Liver (tissue), 9 donors: Measurements from ENCODE around the gene CARD9. TPM values are rescaled to one million over a fixed set of nuclear protein-coding genes. Genes with fewer than 3 reads are reported as not detected.

Source experiments
- DNase-seq: peaks from one replicate; pipeline ENCODE4 v3.0.0-alpha.2; 2017; ENCODE audit warnings: low spot score
- H3K27ac ChIP-seq, 2 donors: one replicate each; pipeline ENCODE4 v1.7.0; 2013; ENCODE audit warnings: inconsistent platforms in 2 of 2, low read length in 2 of 2, control low read depth in 1 of 2, low read depth in 1 of 2, mild to moderate bottlenecking in 1 of 2
- H3K27me3 ChIP-seq, 4 donors: one replicate each; pipeline versions ENCODE4 v1.6.1 to v1.7.0; 2013; ENCODE audit warnings: low read length in 3 of 4, inconsistent platforms in 1 of 4, mild to moderate bottlenecking in 1 of 4, moderate library complexity in 1 of 4; ENCODE audit not compliant: control insufficient read depth in 4 of 4, insufficient read depth in 4 of 4
- H3K36me3 ChIP-seq, 4 donors: one replicate each; pipeline versions ENCODE4 v1.6.1 to v1.7.0; 2013; ENCODE audit warnings: low read length in 3 of 4, mild to moderate bottlenecking in 3 of 4, low read depth in 1 of 4, moderate library complexity in 1 of 4; ENCODE audit not compliant: control insufficient read depth in 4 of 4, insufficient read depth in 3 of 4
- H3K4me1 ChIP-seq, 4 donors: one replicate each; pipeline versions ENCODE4 v1.6.1 to v1.7.0; 2013; ENCODE audit warnings: low read length in 3 of 4, mild to moderate bottlenecking in 3 of 4, moderate library complexity in 1 of 4; ENCODE audit not compliant: control insufficient read depth in 4 of 4, insufficient read depth in 4 of 4
- H3K4me3 ChIP-seq, 3 donors: one replicate each; pipeline versions ENCODE4 v1.6.1 to v1.7.0; 2013; ENCODE audit warnings: low read length in 3 of 3, control low read depth in 1 of 3, low read depth in 1 of 3, mild to moderate bottlenecking in 1 of 3
- H3K9ac ChIP-seq, 2 donors: one replicate each; pipeline ENCODE4 v1.7.0; 2013; ENCODE audit warnings: low read length in 2 of 2, mild to moderate bottlenecking in 2 of 2, moderate library complexity in 2 of 2, control low read depth in 1 of 2, low read depth in 1 of 2
- H3K9me3 ChIP-seq, 4 donors: one replicate each; pipeline versions ENCODE4 v1.6.1 to v1.7.0; 2013; ENCODE audit warnings: low read length in 3 of 4; ENCODE audit not compliant: control insufficient read depth in 4 of 4
- FOXA2 ChIP-seq: IDR thresholded peaks from 2 replicates; pipeline ENCODE4 v1.6.1; 2016; ENCODE audit warnings: antibody characterized with exemption
- GABPA ChIP-seq, 2 donors: IDR thresholded peaks in 1 of 2; conservative IDR thresholded peaks in 1 of 2; 2 replicates each; pipeline ENCODE4 v1.6.1; 2016; ENCODE audit warnings: antibody characterized with exemption in 2 of 2, mild to moderate bottlenecking in 1 of 2, moderate library complexity in 1 of 2
- HNF4A ChIP-seq, 2 donors: conservative IDR thresholded peaks; 2 replicates each; pipeline ENCODE4 v1.6.1; 2016; ENCODE audit warnings: antibody characterized with exemption in 2 of 2, mild to moderate bottlenecking in 2 of 2
- HNF4G ChIP-seq: IDR thresholded peaks from 2 replicates; pipeline ENCODE4 v1.6.1; 2016; ENCODE audit warnings: antibody characterized with exemption
- JUND ChIP-seq, 2 donors: IDR thresholded peaks; 2 replicates each; pipeline ENCODE4 v1.6.1; 2016; ENCODE audit warnings: antibody characterized with exemption in 2 of 2
- NR2F2 ChIP-seq: IDR thresholded peaks from 2 replicates; pipeline ENCODE4 v1.6.1; 2016; ENCODE audit warnings: antibody characterized with exemption
- RAD21 ChIP-seq, 2 donors: IDR thresholded peaks; 2 replicates each; pipeline ENCODE4 v1.6.1; 2016; ENCODE audit warnings: antibody characterized with exemption in 2 of 2, mild to moderate bottlenecking in 2 of 2
- RXRA ChIP-seq, 2 donors: IDR thresholded peaks; 2 replicates each; pipeline ENCODE4 v1.6.1; 2017 to 2018; ENCODE audit warnings: antibody characterized with exemption in 2 of 2, mild to moderate bottlenecking in 1 of 2
- SP1 ChIP-seq: IDR thresholded peaks from 2 replicates; pipeline ENCODE4 v1.6.1; 2018; ENCODE audit warnings: antibody characterized with exemption, mild to moderate bottlenecking
- YY1 ChIP-seq: IDR thresholded peaks from 2 replicates; pipeline ENCODE4 v1.6.1; 2016; ENCODE audit warnings: antibody characterized with exemption, mild to moderate bottlenecking
- WGBS: extraction: QIAGEN DNeasy Blood & Tissue Kit; methylation state at CpG from one replicate; pipeline ENCODE4 v1.1.7; 2013; 5-methylcytosine and 5-hydroxymethylcytosine counted together
- polyA plus RNA-seq, 2 donors: library from polyadenylated mRNA; stranded (reverse) in 1 of 2; unstranded in 1 of 2; fragments of 200-250 nt in 1 of 2; fragments of >200 nt in 1 of 2; fragmentation: Nextera tagmentation in 1 of 2; extraction: Ambion mirVana in 1 of 2; gene quantifications; one replicate each; pipeline versions ENCODE4 v1.2.1 to v1.2.3, GENCODE V29; 2013 to 2015
- total RNA-seq, 2 donors: library from RNA; depleted of rRNA; stranded (reverse); fragments of >200 nt; gene quantifications; one replicate each; pipeline ENCODE4 v1.2.3, GENCODE V29; 2014
- TF ChIP-seq, protein P1 (sequence below): IDR thresholded peaks from 2 replicates; pipeline ENCODE4 v1.6.1; 2016; ENCODE audit warnings: antibody characterized with exemption
- TF ChIP-seq, protein P2 (sequence below): IDR thresholded peaks from 2 replicates; pipeline ENCODE4 v1.6.1; 2016; ENCODE audit warnings: antibody characterized with exemption
- TF ChIP-seq, protein P3 (sequence below): fragments of 150-350 bp; IDR thresholded peaks from 2 replicates; pipeline ENCODE4 v1.5.1; 2017; ENCODE audit warnings: improper control_type of control experiment, low read depth, low read length; ENCODE audit not compliant: missing input control
- donor health status: healthy.
- donor health status: healthy.
- donor health status: healthy.
- donor health status: healthy.
- donor health status: healthy.

CARD9 gene
- total and polyA plus RNA-seq, 4 donors, result 0.25 to 5.3 (median 2.2) TPM

DNA sequence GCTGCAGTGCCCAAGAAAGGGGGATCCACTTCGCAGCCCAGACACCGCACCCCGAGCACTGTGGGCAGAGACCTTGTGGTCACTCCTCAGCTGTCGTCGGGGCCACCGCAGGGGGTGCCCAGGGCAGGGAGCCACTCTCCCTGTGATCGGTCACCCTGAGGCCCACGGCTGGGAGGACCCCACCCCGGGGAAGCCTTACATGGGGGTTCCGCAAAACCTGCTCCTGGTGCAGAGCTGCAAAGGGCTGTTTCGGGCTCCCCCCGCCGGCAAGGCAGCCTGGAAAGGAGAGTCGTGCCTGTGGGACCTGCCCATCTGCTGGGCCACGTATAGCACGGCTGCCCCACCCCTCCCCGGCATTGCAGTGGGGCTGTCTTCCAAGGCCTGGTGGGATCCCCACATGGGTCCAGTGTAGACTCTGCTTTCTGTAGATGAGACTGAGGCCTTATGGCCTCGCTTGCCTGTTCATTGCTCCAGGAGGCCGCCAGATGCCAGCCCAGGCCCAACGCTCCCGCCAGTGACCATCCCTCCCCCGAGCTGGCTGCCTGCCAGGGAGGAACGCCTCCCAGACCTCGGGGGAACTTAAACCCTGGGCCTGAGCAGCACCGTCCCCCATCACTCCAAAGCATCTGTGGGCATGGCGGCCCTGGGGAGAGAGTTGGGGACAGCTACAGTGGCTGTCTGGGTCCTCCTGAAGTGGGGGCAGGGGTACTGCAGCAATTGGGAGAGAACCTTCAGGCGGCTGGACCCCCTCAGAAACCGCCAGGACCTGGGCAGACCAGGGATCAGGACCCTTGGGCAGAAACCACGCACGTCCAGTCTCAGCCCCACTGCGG lies 8.3 kb downstream of the CARD9 start:
- Histone ChIP-seq H3K36me3 (peaks cover 0 to 1% (median 0%) of the 10 kb centered on the region in 4 donors), H3K9ac (no peak overlapping the region), H3K4me1 (peaks cover 5 to 13% (median 6%) of the 10 kb centered on the region in 4 donors), H3K4me3 (no peak overlapping the region), H3K9me3 (no peaks in the 10 kb centered on the region), H3K27me3 (no peaks in the 10 kb centered on the region), H3K27ac (no peak overlapping the region)
- peak; percentile 48 for DNase-seq
- no peak for TF ChIP-seq NR2F2
- TF ChIP-seq HNF4G, result no peak
- no peak for TF ChIP-seq FOXA2
- TF ChIP-seq, protein P1, sequence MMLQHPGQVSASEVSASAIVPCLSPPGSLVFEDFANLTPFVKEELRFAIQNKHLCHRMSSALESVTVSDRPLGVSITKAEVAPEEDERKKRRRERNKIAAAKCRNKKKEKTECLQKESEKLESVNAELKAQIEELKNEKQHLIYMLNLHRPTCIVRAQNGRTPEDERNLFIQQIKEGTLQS, result no peak
- TF ChIP-seq, protein P2, sequence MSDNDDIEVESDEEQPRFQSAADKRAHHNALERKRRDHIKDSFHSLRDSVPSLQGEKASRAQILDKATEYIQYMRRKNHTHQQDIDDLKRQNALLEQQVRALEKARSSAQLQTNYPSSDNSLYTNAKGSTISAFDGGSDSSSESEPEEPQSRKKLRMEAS, result no peak
- TF ChIP-seq RXRA (IDR thresholded peaks at IDR 0.05), result no peak
- TF ChIP-seq GABPA (IDR thresholded peaks at IDR 0.05 in 1 of 2, conservative IDR thresholded peaks at IDR 0.05 in 1 of 2), result no peak
- TF ChIP-seq JUND (IDR thresholded peaks at IDR 0.05), result no peak
- no peak for TF ChIP-seq RAD21 (IDR thresholded peaks at IDR 0.05)
- no peak for TF ChIP-seq SP1
- TF ChIP-seq YY1, result no peak
- 84% methylated on average over 31 of the region's 31 CpGs for WGBS

DNA sequence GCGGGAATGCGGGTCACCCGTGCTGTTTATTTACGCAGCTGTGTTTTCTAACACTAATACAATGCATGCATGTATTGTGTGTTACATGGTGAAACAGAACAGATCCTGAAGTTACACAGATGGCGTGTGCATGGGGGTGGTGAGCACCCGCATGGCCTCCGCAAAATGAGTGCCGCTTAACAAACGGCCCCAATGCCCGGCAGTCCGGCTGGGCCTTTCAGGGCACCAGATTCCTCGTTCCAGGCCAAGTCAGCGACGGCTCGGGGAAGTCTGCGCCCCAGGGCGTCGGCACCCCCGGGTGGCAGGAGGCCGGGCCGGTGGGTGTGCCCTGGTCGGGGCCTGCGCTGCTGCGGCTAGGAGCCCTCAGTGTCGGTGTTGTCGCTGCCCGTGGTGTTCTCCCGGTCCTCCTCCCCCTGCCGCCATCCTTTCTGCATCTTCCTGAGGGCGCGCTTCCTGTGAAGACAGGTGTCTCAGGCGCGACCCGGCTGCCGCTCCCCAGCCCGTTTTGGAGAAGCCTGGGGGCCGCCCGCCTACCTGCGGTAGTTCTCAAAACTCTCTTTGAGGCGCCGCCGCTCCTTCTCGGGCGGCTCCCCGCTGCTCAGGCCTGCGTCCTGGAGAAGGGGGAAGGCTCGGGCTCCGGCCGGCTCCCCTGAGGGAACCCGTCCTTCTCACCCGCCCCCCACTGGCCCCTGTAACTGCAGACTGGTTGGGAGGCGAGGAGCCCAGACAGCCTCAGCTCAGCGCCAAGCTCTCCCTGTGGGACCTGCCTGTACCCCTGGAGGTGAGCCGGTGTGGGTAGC lies 9.3 kb downstream of the CARD9 start:
- WGBS, result 51% methylated on average over 54 of the region's 54 CpGs
- no peak overlapping the region for H3K9ac ChIP-seq
- peaks cover 0 to 3% (median 0%) of the 10 kb centered on the region in 4 donors for H3K36me3 ChIP-seq
- peak overlapping the region in 1 of 3 donors; percentile 95 for H3K4me3 ChIP-seq
- H3K4me1 ChIP-seq, result peaks cover 5 to 13% (median 6%) of the 10 kb centered on the region in 4 donors
- H3K9me3 ChIP-seq, result no peaks in the 10 kb centered on the region
- DNase-seq, result no peak
- TF ChIP-seq, protein P3, sequence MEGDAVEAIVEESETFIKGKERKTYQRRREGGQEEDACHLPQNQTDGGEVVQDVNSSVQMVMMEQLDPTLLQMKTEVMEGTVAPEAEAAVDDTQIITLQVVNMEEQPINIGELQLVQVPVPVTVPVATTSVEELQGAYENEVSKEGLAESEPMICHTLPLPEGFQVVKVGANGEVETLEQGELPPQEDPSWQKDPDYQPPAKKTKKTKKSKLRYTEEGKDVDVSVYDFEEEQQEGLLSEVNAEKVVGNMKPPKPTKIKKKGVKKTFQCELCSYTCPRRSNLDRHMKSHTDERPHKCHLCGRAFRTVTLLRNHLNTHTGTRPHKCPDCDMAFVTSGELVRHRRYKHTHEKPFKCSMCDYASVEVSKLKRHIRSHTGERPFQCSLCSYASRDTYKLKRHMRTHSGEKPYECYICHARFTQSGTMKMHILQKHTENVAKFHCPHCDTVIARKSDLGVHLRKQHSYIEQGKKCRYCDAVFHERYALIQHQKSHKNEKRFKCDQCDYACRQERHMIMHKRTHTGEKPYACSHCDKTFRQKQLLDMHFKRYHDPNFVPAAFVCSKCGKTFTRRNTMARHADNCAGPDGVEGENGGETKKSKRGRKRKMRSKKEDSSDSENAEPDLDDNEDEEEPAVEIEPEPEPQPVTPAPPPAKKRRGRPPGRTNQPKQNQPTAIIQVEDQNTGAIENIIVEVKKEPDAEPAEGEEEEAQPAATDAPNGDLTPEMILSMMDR, result no peak
- no peak for TF ChIP-seq HNF4A (conservative IDR thresholded peaks at IDR 0.05)
- no peak for TF ChIP-seq SP1
- TF ChIP-seq HNF4G, result no peak
- no peaks in the 10 kb centered on the region for H3K27me3 ChIP-seq
- H3K27ac ChIP-seq, result no peak overlapping the region
